ENCODE results near the gene GFAP.

GFAP gene

GRCh38 chr17:44859701-44860100 lies 55.6 kb downstream of the GFAP start:
- no peak overlapping the region for H3K4me3 ChIP-seq (ENCODE audit: low read length, poor library complexity, severe bottlenecking)
- peaks cover 89% of the 10 kb centered on the region; the same call in 1 of the 2 replicates for H3K36me3 ChIP-seq (ENCODE audit: insufficient read depth, low read length)
- no peaks in the 10 kb centered on the region for H3F3A ChIP-seq (ENCODE audit: low read depth)
- no peaks in the 10 kb centered on the region for H3K79me2 ChIP-seq (ENCODE audit: insufficient read depth, low read length)
- no peaks in the 10 kb centered on the region for H3K9me2 ChIP-seq (replicated peaks; ENCODE audit: low read depth, low read length)
- no peaks in the 10 kb centered on the region for H3K27me3 ChIP-seq (ENCODE audit: insufficient read depth, low read length, poor library complexity, severe bottlenecking)
- no peak overlapping the region for H3K4me2 ChIP-seq (ENCODE audit: low read depth, low read length, poor library complexity, severe bottlenecking)
- H2AFZ ChIP-seq (ENCODE audit: low read length), result no peak overlapping the region
- H4K20me1 ChIP-seq (ENCODE audit: insufficient read depth, low read length, poor library complexity, severe bottlenecking), result no peaks in the 10 kb centered on the region
- H3K9ac ChIP-seq (ENCODE audit: low read depth, low read length, poor library complexity, severe bottlenecking), result no peak overlapping the region
- H3K4me1 ChIP-seq (ENCODE audit: insufficient read depth, low read length, poor library complexity, severe bottlenecking), result no peaks in the 10 kb centered on the region
- no peaks in the 10 kb centered on the region for H3K9me3 ChIP-seq (ENCODE audit: insufficient read depth, low read depth, low read length)
- TF ChIP-seq EZH2phosphoT487 (IDR thresholded peaks at IDR 0.05; ENCODE audit: borderline replicate concordance) (no peak), CTCF (conservative IDR thresholded peaks at IDR 0.05; ENCODE audit: low read length) (no peak)

DNA sequence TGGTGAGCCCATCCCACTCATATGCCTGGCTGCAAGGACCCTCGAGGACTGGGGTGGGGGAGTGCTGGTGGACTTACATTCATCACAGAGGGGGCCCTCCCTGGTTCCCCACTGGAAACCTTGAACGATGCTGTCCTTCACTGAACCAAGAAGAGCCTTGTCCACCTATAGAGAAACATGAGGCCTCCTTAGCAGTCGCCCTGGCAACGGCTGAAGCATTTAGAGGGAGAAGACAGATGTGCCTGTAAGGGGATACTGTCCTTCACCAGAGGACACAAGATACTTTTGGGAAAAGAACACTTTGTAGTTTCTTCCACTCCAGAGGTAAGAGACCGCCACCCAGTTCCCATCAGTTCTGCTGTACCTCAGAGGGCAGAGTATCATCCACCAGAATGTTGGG lies 61.1 kb downstream of the GFAP start:
- TF ChIP-seq CTCF (conservative IDR thresholded peaks at IDR 0.05; ENCODE audit: low read length) (no peak), EZH2phosphoT487 (IDR thresholded peaks at IDR 0.05; ENCODE audit: borderline replicate concordance) (no peak)
- Histone ChIP-seq H3K27me3 (ENCODE audit: insufficient read depth, low read length, poor library complexity, severe bottlenecking) (no peaks in the 10 kb centered on the region), H3K36me3 (ENCODE audit: insufficient read depth, low read length) (peaks cover 83% of the 10 kb centered on the region; the same call in 1 of the 2 replicates), H3K9ac (ENCODE audit: low read depth, low read length, poor library complexity, severe bottlenecking) (no peak overlapping the region), H3K9me3 (ENCODE audit: insufficient read depth, low read depth, low read length) (no peaks in the 10 kb centered on the region), H4K20me1 (ENCODE audit: insufficient read depth, low read length, poor library complexity, severe bottlenecking) (no peaks in the 10 kb centered on the region), H3K4me2 (ENCODE audit: low read depth, low read length, poor library complexity, severe bottlenecking) (no peak overlapping the region), H3K4me3 (ENCODE audit: low read length, poor library complexity, severe bottlenecking) (no peak overlapping the region), H2AFZ (ENCODE audit: low read length) (no peak overlapping the region), H3K79me2 (ENCODE audit: insufficient read depth, low read length) (no peaks in the 10 kb centered on the region), H3F3A (ENCODE audit: low read depth) (no peaks in the 10 kb centered on the region), H3K9me2 (replicated peaks; ENCODE audit: low read depth, low read length) (no peaks in the 10 kb centered on the region), H3K4me1 (ENCODE audit: insufficient read depth, low read length, poor library complexity, severe bottlenecking) (no peaks in the 10 kb centered on the region)

All from Loucy (cell line).